ENCODE measurements around the gene PRKAA1.
A peak's percentile ranks its signal among the peaks of the same experiment; 100 is the strongest.

PRKAA1 gene

DNA sequence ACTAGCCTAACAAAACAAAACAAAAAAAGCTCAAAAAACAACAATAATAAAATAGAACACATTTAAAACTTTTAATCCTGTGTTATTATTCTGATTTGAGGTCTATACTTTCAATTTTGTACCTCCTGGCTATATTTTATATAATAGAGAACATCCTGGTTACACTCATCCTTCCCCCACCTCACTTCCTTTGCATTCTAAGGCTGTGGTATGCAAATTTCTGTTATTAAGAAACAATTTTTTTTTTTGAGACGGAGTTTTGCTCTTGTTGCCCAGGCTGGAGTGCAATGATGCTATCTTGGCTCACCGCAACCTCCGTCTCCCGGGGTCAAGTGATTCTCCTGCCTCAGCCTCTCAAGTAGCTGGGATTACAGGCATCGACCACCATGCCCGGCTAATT, 39.9 kb upstream of the PRKAA1 start:
- TF ChIP-seq, protein P1, sequence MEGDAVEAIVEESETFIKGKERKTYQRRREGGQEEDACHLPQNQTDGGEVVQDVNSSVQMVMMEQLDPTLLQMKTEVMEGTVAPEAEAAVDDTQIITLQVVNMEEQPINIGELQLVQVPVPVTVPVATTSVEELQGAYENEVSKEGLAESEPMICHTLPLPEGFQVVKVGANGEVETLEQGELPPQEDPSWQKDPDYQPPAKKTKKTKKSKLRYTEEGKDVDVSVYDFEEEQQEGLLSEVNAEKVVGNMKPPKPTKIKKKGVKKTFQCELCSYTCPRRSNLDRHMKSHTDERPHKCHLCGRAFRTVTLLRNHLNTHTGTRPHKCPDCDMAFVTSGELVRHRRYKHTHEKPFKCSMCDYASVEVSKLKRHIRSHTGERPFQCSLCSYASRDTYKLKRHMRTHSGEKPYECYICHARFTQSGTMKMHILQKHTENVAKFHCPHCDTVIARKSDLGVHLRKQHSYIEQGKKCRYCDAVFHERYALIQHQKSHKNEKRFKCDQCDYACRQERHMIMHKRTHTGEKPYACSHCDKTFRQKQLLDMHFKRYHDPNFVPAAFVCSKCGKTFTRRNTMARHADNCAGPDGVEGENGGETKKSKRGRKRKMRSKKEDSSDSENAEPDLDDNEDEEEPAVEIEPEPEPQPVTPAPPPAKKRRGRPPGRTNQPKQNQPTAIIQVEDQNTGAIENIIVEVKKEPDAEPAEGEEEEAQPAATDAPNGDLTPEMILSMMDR (IDR thresholded peaks at IDR 0.05; ENCODE audit: insufficient read depth, low read depth, low read length, missing control alignments), result no peak
- DNase-seq (ENCODE audit: low read depth), result no peak
- no peak overlapping the region for H3K4me3 ChIP-seq (ENCODE audit: low read length)

- TF ChIP-seq, protein P1 (IDR thresholded peaks at IDR 0.05; ENCODE audit: insufficient read depth, low read depth, low read length, missing control alignments), result no peak
- peak within 1 kb of the TSS; percentile 96 for H3K4me3 ChIP-seq (ENCODE audit: low read length)
- DNase-seq (ENCODE audit: low read depth), result peak; percentile 98
These were observed 36.9 kb upstream of the PRKAA1 start, which contains the start of gene RPL37 for GRCh38 chr5:40834849-40835787. Gene RPL37, minus strand, starts transcription at chr5:40835222. Its CDS starts 37 bp downstream, at chr5:40835185.

DNA sequence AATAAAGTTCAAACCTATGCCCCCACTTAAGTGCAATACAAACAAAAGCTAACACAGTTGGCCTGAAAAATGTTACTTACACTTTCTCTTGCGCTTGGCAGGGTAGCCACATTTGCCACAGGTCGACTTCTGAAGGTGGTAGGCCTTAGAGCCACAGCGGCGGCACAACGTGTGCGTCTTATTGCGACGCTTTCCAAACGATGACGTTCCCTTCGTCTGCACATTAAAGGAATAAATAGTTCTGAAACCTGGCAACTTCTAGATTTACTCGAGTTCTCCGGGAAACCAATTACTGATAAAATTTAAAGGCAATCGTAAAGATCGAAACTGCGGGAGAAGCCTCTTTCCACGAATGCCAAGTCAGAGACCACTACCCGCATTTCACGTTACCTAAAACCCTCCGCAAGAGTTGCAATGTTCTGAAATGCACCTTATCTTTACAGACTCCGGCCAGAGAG, 36.2 kb upstream of the PRKAA1 start:
- peak overlapping the region; percentile 96 for H3K4me3 ChIP-seq (ENCODE audit: low read length)
- DNase-seq (ENCODE audit: low read depth), result peak; percentile 29
- TF ChIP-seq, protein P1 (IDR thresholded peaks at IDR 0.05; ENCODE audit: insufficient read depth, low read depth, low read length, missing control alignments), result no peak

DNA sequence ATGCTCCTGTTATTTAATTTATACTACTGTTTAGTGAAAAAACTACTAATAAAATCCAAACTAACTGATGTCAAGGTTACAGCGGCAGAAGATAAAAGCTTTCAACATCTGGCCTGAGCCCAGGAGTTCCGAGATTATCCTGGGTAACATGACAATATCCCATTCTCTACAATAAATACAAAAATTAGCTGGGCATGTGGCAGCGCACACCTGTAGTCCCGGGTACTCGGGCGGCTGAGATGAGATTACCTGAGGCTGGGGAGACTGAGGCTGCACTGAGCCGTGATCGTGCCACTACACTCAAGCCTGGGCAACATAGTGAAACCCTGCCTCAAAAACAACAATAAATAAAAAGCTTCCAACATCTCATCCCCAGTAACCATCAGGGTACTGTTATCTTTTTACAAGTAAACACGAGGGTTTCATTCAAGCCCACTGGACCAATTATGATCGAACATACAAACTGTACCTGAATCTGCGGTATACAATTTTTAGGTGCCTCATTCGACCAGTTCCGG, 35.6 kb upstream of the PRKAA1 start:
- no peak for DNase-seq (ENCODE audit: low read depth)
- H3K4me3 ChIP-seq (ENCODE audit: low read length), result peak overlapping the region; percentile 96
- TF ChIP-seq, protein P1 (IDR thresholded peaks at IDR 0.05; ENCODE audit: insufficient read depth, low read depth, low read length, missing control alignments), result no peak

DNA sequence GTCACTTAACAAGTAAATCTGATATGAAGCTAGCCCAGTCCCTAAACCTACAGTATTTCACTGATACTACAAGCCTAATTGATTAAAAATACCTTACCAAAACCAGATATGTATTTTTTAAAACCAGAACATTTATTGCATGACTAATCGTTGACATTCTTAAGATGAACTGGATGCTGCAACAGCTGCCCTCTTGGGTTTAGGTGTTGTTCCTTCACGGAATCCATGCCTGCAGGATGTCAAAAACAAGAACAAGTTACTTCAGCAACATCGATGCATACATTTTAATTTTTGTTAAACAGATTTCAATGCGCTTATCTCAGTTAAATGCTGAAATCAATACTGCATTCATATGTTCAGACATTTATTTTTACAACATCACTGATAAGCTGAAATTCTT, 34.2 kb upstream of the PRKAA1 start:
- DNase-seq (ENCODE audit: low read depth), result no peak
- H3K4me3 ChIP-seq (ENCODE audit: low read length), result no peak overlapping the region
- TF ChIP-seq, protein P1 (IDR thresholded peaks at IDR 0.05; ENCODE audit: insufficient read depth, low read depth, low read length, missing control alignments), result no peak

DNA sequence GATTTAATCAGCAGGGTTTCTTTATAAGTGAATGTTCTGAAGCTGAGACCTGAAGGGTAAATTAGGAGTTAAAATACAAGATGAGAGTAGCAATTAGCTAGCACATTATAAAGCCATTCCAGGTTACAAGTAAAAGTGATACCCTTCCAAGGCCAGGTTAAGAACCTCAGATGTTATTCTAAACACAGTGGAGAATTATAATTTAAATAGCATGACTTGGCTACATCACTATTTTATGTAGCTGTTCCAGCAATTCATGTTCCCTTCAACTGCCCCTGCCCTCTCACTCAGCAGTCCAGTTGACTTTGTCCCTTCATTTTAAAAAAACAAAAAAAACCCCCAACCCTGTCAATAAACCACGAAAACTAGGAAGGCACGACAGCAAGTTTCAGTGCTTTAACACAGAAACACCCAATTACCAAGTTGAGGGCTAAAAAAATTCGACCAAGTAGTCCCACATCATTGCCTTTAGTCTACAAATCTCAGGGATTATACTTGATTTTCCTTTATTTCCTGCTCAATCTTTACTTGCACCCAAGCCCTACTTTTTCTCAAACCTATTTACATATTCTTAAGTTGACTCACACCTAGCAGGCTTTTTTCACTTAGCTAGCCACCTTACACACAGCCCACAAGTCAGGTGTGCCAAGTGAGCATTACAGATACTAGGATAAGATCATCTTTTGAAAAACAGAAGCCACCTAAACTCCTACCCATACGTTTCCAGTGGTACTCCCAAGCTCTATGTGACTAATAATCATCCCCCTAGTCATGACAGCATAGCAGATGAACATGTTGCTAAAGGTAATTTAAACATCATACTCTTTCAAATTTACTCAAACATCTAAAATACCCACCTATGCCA, 33.4 kb upstream of the PRKAA1 start:
- peak; percentile 53 for DNase-seq (ENCODE audit: low read depth)
- H3K4me3 ChIP-seq (ENCODE audit: low read length), result no peak overlapping the region
- TF ChIP-seq, protein P1 (IDR thresholded peaks at IDR 0.05; ENCODE audit: insufficient read depth, low read depth, low read length, missing control alignments), result no peak
